SH-SY5Y (cell line): ENCODE measurements around the gene CSTB.

ENCODE experiments used
- GATA2 ChIP-seq: IDR thresholded peaks from 2 replicates; pipeline ENCODE4 v1.6.1; 2011; ENCODE audit warnings: mild to moderate bottlenecking, low read depth, low read length
- GATA3 ChIP-seq: IDR thresholded peaks from 2 replicates; pipeline ENCODE4 v1.6.1; 2011; ENCODE audit warnings: low read depth, mild to moderate bottlenecking, low read length, moderate library complexity

CSTB gene

DNA sequence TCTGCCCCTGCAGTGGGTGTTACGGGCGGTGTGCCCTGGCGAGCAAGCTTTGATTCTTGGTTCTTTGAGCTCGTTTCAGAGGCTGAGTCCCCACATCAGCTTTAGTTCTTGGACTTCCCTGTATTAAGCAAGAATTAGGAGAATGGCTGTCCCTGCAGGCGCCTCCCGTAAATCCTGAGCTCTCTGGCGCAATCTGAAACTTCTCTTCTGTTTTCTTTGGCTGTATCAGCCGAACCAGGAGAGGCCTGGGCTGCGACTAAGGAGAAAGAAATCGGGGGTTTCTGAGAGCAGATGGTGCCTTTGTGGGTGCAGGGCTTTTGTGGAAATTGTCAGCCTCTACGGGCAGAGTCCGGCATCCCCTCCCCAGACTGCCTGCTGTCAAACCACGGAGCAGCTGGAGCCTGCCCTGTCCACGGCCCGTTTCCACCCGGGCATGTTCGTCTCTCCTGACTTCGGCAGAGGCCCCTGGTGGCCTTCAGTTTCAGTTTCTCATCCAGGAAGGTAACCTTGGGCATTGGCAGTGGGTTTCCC lies 17.9 kb downstream of the CSTB start:
- TF ChIP-seq GATA2, result no peak
- TF ChIP-seq GATA3, result no peak

DNA sequence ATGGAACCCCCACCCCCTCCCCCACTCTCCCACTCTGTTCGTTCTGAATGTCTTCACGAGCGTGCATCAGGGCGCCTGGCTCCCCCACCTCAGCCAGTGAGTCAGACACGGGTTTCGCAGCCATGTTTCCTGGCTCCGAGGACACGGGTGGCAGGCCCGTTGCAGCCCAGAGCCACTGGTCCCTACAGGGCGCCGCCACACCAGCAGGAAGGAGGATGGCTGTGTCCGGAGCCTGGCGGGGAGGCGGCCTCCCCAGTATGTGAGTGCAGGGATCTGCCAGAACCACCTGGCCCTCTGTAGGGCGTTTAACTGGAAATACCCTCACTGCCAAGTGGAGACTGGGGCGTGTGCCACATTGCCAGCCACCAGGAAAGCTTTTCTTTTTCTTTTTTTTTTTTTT lies 18.5 kb downstream of the CSTB start:
- TF ChIP-seq GATA3, result no peak
- TF ChIP-seq GATA2, result no peak

DNA sequence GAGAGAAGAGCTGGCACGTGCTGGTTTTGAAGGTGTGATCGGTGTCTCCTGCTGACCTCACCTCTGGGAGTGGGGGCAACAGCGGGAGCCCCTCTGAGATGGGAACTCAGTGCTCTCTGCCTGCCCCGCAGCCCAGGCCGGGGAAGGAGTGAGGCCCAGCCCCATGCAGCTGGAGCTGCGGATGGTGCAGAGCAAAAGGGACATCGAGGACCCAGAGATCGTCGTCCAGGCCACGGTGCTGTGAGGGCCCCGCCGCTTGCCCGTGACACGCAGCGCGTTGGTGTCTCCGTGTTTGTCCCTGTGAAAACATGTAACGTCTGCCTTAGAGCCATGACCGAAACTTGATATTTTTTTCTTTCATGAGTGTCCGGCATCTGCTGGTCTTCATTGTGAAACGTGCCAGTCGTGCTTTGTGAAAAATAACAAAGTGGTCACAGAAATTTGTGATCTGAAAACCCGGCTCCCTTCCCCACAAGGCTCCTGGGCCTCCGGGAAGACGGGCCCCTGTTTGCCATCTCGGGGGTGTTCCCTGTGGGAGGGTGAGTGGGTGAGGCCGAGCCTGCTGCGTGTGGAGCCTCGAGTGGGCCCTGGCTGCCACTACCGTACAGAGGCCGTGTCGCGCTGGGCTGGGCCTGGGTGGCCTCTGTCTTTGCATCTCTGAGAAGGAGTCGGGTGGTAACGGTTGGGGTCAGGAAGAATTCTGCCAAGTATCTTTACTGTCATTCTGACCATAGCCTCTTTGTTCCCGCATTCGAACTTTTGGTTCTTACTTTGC lies 20.1 kb downstream of the CSTB start:
- TF ChIP-seq GATA2 (no peak), GATA3 (no peak)

DNA sequence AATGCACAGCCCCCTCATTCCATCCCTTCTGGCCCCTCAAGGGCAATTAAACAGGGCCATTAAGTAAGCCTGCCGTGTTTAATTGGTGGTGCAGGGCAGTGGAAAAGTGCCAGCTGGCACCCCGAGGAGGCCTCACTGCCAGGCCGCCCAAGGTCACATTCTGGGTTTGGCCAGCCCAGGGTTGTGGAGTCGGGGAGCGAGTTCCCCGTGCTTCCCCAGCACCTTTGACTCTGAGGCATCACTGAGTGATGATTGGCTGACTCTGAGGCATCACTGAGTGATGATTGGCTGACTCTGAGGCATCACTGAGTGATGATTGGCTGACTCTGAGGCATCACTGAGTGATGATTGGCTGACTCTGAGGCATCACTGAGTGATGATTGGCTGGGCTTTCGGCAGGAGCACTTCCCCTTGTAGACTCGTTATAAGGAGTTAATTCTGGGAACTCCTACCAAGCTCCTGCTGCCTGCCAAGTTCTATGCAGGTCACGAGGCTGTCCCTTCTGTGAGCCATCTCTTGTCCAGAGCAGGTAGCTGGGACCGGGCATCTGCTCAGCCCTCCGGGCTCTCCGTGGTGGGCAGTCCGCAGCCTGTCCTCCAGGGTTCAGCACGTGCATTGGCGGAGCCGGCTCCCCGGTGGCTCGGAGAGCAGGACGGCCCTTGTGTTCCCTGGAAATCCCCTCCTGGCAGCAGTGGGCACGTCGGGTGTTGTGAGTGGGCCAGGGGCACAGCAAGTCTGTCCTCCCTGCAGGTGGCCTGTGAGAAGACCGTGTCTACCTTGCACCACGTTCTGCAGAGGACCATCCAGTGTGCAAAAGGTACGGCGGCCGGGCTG lies 20.9 kb downstream of the CSTB start:
- TF ChIP-seq GATA2 (no peak), GATA3 (no peak)

DNA sequence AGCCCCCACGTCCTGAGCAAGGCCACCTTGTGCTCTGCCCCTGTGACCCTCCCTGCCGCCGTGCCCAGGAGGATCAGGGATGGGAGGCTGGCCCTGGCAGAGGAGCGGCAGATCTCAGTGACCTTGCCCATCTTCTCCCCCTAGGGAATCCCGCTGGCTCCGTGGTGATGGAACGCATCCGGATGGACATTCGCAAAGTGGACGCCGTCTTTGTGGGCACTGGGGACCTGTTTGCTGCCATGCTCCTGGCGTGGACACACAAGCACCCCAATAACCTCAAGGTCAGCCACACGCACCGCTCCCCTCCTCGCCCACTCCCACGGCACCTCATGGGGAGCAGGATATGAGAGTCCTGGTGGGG lies 22.7 kb downstream of the CSTB start:
- TF ChIP-seq GATA3, result no peak
- TF ChIP-seq GATA2, result no peak

DNA sequence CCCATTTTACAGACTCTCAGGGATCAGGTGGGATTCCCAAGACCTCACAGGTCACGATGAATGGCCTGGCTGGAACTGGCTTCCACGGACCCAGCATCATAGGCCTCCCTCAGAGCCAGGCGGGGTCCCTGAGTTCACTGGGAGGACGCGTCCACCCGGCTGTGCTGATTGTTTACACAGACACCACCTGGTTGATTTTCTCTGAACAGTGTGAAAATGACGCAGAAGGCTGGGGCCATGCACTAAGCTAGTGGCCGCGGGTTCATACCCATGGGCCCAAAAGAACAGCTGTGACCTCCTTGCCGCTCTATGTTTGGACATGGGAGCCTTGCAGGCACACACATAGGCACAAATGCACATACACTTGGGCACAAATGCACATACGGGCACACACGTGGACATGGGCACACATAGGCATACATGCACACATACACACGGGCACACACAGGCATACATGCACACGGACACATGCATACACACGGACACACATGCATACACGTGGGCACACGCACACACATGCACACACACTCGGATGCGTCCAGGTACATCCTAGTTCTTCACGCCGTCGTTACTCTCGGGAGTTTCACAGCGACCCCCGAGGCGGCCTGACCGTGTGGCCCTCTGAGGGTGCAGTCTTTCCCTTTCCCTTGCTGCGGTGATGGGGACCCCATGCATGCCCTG lies 23.2 kb downstream of the CSTB start:
- no peak for TF ChIP-seq GATA2
- no peak for TF ChIP-seq GATA3

DNA sequence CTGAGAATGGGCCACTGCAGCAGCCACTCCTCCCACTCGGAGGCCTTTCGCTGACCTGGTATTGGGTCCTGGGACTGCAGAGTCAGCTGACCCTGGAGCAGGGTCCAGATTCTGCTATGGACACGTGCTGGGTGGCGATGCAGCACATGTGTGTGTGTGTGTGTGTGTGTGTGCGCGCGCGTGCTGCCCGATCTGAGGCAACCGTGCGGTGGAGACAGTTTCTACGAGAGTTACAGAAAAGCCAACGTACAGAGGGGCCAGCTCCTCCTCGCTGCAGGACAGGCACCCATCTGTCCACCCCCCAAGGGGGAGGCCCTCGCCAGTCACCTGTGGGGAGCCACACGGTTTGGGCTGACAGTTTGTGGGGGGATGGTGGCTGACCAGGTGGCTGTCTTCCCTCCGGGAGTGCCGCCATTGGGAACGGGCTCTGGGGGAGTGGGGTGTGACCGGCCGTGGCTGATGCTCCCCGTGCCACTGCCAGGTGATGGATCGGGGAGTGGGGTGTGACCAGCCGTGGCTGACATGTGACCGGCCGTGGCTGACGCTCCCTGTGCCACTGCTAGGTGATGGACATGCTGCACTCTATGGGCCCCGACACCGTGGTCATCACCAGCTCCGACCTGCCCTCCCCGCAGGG lies 24.0 kb downstream of the CSTB start:
- TF ChIP-seq GATA3 (no peak), GATA2 (no peak)

DNA sequence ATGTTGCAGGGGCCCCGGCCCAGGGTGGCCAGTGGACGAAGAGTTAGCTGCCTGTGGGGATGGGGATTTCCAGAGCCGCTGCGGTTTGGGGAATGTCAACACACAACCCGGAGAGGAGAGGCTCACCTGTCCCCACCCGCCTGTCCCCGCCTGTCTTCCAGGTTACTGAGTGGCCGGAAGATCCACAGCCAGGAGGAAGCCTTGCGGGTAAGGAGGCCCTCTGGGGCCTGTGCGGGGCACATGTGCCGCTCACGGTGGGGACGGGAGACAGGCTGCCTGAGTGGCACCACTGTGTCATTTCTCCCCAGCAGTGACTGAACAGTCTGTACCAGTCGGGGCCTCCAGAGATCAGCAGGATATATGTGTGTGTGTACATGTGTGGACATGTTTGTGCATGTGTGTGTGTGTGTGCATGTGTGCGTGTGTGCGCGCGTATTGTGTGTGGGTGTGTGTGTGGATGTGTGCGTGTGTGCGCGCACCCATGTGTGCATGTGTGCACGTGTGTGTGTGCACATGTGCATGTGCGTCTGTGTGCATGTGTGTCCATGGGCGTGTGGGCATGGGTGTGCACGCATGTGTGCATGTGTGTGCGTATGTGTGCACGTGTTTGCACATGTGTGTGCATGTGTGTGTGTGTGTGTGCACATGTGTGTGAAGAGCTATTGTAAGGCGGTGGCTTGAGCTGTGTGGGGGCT lies 25.6 kb downstream of the CSTB start:
- no peak for TF ChIP-seq GATA2
- TF ChIP-seq GATA3, result no peak

DNA sequence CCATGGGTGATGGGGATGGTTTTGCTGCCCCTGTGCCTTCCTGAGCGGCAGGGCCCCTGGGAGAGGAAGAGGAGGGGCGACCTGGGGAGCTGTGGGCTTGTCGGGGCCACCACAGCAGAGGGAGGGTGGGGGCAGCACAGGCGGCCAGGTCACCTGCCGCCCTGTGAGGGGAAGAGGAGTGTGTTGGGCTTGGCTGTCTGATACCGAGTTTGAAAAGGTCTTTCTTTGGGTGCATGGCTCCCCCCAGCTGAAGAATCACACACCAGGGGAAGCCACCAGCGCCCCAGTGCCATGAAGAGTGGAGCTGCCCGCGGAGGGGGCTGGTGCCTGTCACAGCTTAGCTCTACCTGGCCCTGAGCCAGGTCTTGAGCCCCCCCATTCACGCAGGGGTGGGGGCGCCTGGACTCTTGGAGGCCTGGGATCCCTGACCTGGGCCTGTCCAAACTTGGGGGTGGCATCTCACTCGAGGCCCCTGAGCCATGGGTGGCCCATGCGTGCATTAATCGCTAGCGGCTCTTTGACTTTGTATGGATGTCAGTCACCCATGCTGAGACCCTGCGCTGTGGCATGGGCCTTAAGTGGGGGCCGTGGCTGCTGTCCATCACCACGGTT lies 26.4 kb downstream of the CSTB start:
- TF ChIP-seq GATA3 (no peak), GATA2 (no peak)

DNA sequence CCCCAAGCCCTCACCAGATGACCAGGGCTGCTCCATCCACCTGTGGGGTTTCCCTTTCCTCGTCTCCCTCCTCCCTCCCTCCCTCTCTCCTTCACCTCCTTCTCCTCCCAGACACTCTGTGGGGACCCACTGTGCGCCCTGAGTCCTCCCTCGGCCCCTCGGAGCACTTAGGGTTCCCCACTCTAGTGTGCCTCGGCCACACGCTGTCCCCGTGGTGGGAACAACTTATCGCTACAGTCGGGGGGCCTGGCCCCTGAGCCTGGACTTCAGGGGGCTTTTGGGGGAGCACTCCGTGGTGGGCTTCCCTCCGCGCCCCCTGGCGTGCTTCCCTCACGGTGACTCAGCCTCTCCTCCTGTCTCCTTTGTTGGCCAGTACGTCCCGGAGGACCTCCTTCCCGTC lies 27.5 kb downstream of the CSTB start:
- TF ChIP-seq GATA3 (no peak), GATA2 (no peak)

DNA sequence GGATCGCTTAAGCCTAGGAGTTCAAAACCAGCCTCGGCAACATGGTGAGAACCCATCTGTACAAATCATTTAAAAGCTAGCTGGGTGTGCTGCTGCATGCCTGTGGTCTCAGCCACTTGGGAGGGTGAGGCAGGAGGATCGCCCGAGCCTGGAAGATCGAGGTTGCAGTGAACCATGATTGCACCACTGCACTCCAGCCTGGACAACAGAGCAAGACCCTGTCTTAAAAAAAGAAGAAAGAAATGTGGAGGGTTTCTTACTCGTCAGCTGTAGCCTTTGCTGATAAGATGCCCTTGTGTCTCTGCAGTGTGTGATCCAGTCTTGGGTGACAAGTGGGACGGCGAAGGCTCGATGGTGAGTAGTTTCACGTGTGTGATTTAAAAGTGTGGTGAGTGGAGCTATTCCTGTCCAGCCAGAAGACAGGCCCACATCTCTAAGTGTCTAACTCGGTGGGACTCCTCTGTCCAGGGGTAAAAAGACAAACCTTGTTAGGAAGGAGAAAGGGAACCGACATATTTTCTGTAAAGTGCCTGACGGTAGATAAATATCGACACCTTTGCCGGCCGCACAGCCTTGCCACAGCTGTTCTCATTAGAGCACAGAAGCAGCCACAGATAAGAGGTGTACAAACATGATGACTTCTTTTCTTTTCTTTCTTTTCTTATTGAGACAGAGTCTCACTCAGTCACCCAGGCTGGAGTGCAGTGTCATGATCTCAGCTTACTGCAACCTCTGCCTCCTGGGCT lies 30.2 kb downstream of the CSTB start:
- TF ChIP-seq GATA2 (no peak), GATA3 (no peak)

DNA sequence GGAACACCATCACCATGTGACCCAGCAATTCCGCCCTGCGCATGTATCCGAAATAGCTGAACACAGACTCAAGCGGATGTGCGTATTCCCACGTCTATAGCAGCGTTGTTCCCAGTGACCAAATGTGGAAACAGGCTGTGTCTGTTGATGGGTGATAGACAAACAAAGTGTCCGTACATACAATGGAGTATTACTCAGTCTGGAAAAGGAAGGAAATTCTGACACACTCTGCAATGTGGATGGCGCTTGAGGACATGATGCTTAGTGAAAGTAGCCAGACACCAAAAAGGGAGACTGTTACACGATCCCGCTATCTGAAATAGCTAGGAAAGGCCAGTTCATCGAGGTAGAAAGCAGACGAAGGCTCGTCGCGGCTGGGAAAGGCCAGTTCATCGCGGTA lies 31.4 kb downstream of the CSTB start:
- TF ChIP-seq GATA2 (no peak), GATA3 (no peak)

DNA sequence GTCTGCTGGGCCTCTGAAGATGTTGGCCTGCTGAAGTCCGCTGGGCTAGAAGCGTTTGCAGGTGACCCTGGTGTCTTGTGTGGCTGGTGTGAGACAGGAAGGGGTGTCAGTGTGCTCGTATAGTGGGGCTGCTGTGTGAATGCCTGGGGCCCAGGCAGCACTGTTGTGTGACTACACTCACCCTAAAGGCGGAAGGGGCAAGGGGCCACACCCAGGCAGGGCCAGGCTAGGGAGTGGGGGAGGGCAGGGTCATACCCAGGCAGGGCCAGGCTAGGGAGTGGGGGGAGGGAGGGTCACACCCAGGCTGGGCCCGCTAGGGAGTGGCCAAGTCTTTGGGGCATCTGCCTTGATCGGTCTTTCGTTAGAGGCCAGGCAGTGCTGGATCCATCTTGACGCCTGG lies 32.2 kb downstream of the CSTB start:
- TF ChIP-seq GATA3, result no peak
- TF ChIP-seq GATA2, result no peak
